HepG2 (cell line): Measurements from ENCODE around the gene FOXK2. TPM values are rescaled to one million over a fixed set of nuclear protein-coding genes. Genes with fewer than 3 reads are reported as not detected.

Experiments used
- DNMT1 ChIP-seq: sonication (generic); formaldehyde crosslinking; IDR thresholded peaks from 2 replicates; pipeline ENCODE4 v1.5.1; 2020; ENCODE audit warnings: mild to moderate bottlenecking, missing genetic modification reagents
- EEA1 ChIP-seq: sonication (generic); formaldehyde crosslinking; IDR thresholded peaks from 2 replicates; pipeline ENCODE4 v1.5.1; 2020; ENCODE audit warnings: mild to moderate bottlenecking, missing genetic modification reagents, borderline replicate concordance
- FOXO1 ChIP-seq: sonication (generic); formaldehyde crosslinking; IDR thresholded peaks from 2 replicates; pipeline ENCODE4 v1.4.0; 2020; ENCODE audit warnings: missing genetic modification reagents
- GATAD2A ChIP-seq: IDR thresholded peaks from 2 replicates; pipeline ENCODE4 v1.6.1; 2016
- HNRNPL ChIP-seq: fragments of 200-400 bp; formaldehyde crosslinking; IDR thresholded peaks from 2 replicates; pipeline ENCODE4 v1.6.1; 2017; ENCODE audit warnings: mild to moderate bottlenecking, low read depth, low read length
- HOXA7 ChIP-seq: sonication (generic); formaldehyde crosslinking; IDR thresholded peaks from 2 replicates; pipeline ENCODE4 v1.8.1; 2022; ENCODE audit warnings: mild to moderate bottlenecking, missing genetic modification reagents, moderate library complexity
- IKZF4 ChIP-seq: sonication (generic); formaldehyde crosslinking; IDR thresholded peaks from 2 replicates; pipeline ENCODE4 v1.5.1; 2020; ENCODE audit warnings: borderline replicate concordance, mild to moderate bottlenecking, low read depth, missing genetic modification reagents; ENCODE audit errors: not compliant biosample characterization
- KAT7 ChIP-seq: IDR thresholded peaks from 2 replicates; pipeline ENCODE4 v1.6.1; 2018; ENCODE audit warnings: borderline replicate concordance, missing compliant biosample characterization
- MATR3 ChIP-seq: sonication (generic); formaldehyde crosslinking; IDR thresholded peaks from 2 replicates; pipeline ENCODE4 v1.4.0; 2020; ENCODE audit warnings: missing genetic modification reagents
- PHF21A ChIP-seq: sonication (generic); formaldehyde crosslinking; IDR thresholded peaks from 2 replicates; pipeline ENCODE4 v1.5.0; 2020; ENCODE audit warnings: mild to moderate bottlenecking, missing genetic modification reagents
- PPARG ChIP-seq: conservative IDR thresholded peaks from 2 replicates; pipeline ENCODE4 v1.6.1; 2016; ENCODE audit warnings: missing biosample characterization, missing genetic modification reagents
- RAD21 ChIP-seq: fragments of 450-650 bp; formaldehyde crosslinking; IDR thresholded peaks from 2 replicates; pipeline ENCODE4 v1.5.0; 2020; ENCODE audit warnings: mild to moderate bottlenecking
- SAP130 ChIP-seq: IDR thresholded peaks from 2 replicates; pipeline ENCODE4 v1.6.1; 2016; ENCODE audit warnings: low read depth
- ZFX ChIP-seq: sonication (generic); formaldehyde crosslinking; IDR thresholded peaks from 2 replicates; pipeline ENCODE4 v1.4.0; 2020; ENCODE audit warnings: mild to moderate bottlenecking, low read depth, missing genetic modification reagents, moderate library complexity
- ZNF160 ChIP-seq: sonication (generic); formaldehyde crosslinking; IDR thresholded peaks from 2 replicates; pipeline ENCODE4 v1.8.0; 2022; ENCODE audit warnings: mild to moderate bottlenecking, inconsistent platforms, missing genetic modification reagents
- ZNF30 ChIP-seq: sonication (generic); formaldehyde crosslinking; IDR thresholded peaks from 2 replicates; pipeline ENCODE4 v1.5.0; 2020; ENCODE audit warnings: mild to moderate bottlenecking, missing genetic modification reagents
- ZNF335 ChIP-seq: sonication (generic); formaldehyde crosslinking; IDR thresholded peaks from 2 replicates; pipeline ENCODE4 v1.4.0; 2020; ENCODE audit warnings: missing genetic modification reagents
- polyA plus RNA-seq, 8 experiments: library from polyadenylated mRNA; depleted of rRNA in 3 of 8; stranded (reverse) in 7 of 8; unstranded in 1 of 8; fragments of >200 nt; fragmentation: Illumina TruSeq in 4 of 8; extraction: Trizol in 4 of 8; gene quantifications; 2 replicates each; pipeline versions ENCODE4 v1.2.1 to v1.2.3, GENCODE V29; 2011 to 2016; ENCODE audit warnings: low read depth in 4 of 8, missing spikeins in 1 of 8, mixed read lengths in 1 of 8; ENCODE audit not compliant: insufficient read depth in 1 of 8
- total RNA-seq, 5 experiments: library from RNA; depleted of rRNA; stranded (reverse); fragments of >200 nt; fragmentation: Illumina TruSeq; extraction: Trizol; gene quantifications; 2 replicates each; pipeline ENCODE4 v1.2.3, GENCODE V29; 2016; ENCODE audit warnings: low read depth in 1 of 5
- TF ChIP-seq, protein P1 (sequence below): IDR thresholded peaks from 2 replicates; pipeline ENCODE4 v1.6.1; 2018; ENCODE audit warnings: missing genetic modification reagents
- TF ChIP-seq, protein P2 (sequence below), 2 experiments: IDR thresholded peaks; 2 replicates each; pipeline ENCODE4 v1.6.1; 2011 to 2012; ENCODE audit warnings: low read length in 2 of 2, borderline replicate concordance in 1 of 2, low read depth in 1 of 2, mild to moderate bottlenecking in 1 of 2, moderate library complexity in 1 of 2
- TF ChIP-seq, protein P3 (sequence below): sonication (generic); formaldehyde crosslinking; IDR thresholded peaks from 2 replicates; pipeline ENCODE4 v1.5.1; 2020; ENCODE audit warnings: mild to moderate bottlenecking, missing genetic modification reagents, moderate library complexity
- TF ChIP-seq, protein P4 (sequence below): sonication (generic); formaldehyde crosslinking; IDR thresholded peaks from 2 replicates; pipeline ENCODE4 v1.8.1; 2023; ENCODE audit warnings: mild to moderate bottlenecking, missing genetic modification reagents

Gene FOXK2
- total and polyA plus RNA-seq, 2 of the 13 experiments (the other 11 are each of a cell fraction or from before 2014, with no cell fraction given) = 67.1 to 67.2 TPM

DNA sequence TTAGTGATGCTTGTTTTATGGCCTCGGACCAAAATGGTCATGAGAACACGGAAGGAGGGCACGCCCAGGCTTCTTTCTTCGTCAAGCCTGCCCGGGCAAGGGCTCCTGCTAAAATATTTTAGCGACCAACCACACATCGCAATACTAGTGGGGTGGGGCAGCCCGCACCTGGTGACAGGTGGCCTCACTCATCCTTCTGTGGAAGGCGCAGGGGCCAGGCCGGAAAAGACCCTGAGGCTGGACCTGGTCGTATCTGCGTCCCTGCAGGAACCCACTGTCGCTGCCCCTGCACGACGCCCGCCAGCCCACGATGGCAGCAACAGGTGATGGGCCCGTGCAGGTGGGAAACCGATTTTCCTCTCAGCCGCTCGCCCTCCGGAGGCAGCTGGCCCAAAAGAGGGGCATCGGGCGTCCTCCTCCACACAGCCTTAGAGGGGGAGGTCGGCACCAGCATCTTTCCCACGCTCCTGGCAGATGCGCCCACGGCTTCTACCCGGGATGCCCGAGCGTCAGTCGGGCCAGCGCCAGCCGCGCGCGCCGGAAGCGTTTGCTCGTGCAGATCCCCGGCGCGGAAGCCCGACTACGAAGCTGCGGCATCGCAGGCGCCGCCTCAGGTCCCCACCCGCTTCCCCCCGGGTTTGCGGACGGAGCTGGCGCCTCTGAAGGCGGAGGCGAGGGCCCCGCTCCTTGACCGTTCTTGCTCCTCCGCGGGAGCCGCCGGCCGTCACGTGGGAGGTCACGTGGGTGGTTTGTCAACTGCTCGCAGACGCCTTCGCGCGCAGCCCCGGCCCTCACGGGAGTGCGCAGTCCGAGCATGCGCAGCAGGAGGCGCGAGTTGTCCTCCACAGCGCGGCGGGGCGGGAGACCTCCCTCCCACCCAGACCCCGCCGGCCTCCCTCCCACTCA is 22.8 kb upstream of the FOXK2 start (continued):
- TF ChIP-seq FOXO1 (CRISPR knock-in tag) (no peak), IKZF4 (CRISPR knock-in tag) (peak; percentile 42), HOXA7 (no peak), HNRNPL (0 out of 2 replicates have a peak, but pooled peaks have one; percentile 72), GATAD2A (CRISPR knock-in tag) (no peak), ZNF160 (CRISPR knock-in tag) (no peak), EEA1 (CRISPR knock-in tag) (0 out of 2 replicates have a peak, but pooled peaks have one; percentile 24), ZNF335 (no peak), PPARG (CRISPR knock-in tag) (no peak), DNMT1 (CRISPR knock-in tag) (no peak), KAT7 (CRISPR knock-in tag) (no peak), RAD21 (CRISPR knock-in tag) (no peak), ZFX (CRISPR knock-in tag) (no peak), ZNF30 (no peak), PHF21A (no peak), MATR3 (CRISPR knock-in tag) (no peak), SAP130 (no peak)
- TF ChIP-seq, protein P1, sequence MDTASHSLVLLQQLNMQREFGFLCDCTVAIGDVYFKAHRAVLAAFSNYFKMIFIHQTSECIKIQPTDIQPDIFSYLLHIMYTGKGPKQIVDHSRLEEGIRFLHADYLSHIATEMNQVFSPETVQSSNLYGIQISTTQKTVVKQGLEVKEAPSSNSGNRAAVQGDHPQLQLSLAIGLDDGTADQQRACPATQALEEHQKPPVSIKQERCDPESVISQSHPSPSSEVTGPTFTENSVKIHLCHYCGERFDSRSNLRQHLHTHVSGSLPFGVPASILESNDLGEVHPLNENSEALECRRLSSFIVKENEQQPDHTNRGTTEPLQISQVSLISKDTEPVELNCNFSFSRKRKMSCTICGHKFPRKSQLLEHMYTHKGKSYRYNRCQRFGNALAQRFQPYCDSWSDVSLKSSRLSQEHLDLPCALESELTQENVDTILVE (CRISPR knock-in tag) = no peak
- TF ChIP-seq, protein P2, sequence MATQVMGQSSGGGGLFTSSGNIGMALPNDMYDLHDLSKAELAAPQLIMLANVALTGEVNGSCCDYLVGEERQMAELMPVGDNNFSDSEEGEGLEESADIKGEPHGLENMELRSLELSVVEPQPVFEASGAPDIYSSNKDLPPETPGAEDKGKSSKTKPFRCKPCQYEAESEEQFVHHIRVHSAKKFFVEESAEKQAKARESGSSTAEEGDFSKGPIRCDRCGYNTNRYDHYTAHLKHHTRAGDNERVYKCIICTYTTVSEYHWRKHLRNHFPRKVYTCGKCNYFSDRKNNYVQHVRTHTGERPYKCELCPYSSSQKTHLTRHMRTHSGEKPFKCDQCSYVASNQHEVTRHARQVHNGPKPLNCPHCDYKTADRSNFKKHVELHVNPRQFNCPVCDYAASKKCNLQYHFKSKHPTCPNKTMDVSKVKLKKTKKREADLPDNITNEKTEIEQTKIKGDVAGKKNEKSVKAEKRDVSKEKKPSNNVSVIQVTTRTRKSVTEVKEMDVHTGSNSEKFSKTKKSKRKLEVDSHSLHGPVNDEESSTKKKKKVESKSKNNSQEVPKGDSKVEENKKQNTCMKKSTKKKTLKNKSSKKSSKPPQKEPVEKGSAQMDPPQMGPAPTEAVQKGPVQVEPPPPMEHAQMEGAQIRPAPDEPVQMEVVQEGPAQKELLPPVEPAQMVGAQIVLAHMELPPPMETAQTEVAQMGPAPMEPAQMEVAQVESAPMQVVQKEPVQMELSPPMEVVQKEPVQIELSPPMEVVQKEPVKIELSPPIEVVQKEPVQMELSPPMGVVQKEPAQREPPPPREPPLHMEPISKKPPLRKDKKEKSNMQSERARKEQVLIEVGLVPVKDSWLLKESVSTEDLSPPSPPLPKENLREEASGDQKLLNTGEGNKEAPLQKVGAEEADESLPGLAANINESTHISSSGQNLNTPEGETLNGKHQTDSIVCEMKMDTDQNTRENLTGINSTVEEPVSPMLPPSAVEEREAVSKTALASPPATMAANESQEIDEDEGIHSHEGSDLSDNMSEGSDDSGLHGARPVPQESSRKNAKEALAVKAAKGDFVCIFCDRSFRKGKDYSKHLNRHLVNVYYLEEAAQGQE (IDR thresholded peaks at IDR 0.05; ENCODE audit: borderline replicate concordance in 1 of 2, low read depth in 1 of 2, low read length in 2 of 2) = no peak
- TF ChIP-seq, protein P3, sequence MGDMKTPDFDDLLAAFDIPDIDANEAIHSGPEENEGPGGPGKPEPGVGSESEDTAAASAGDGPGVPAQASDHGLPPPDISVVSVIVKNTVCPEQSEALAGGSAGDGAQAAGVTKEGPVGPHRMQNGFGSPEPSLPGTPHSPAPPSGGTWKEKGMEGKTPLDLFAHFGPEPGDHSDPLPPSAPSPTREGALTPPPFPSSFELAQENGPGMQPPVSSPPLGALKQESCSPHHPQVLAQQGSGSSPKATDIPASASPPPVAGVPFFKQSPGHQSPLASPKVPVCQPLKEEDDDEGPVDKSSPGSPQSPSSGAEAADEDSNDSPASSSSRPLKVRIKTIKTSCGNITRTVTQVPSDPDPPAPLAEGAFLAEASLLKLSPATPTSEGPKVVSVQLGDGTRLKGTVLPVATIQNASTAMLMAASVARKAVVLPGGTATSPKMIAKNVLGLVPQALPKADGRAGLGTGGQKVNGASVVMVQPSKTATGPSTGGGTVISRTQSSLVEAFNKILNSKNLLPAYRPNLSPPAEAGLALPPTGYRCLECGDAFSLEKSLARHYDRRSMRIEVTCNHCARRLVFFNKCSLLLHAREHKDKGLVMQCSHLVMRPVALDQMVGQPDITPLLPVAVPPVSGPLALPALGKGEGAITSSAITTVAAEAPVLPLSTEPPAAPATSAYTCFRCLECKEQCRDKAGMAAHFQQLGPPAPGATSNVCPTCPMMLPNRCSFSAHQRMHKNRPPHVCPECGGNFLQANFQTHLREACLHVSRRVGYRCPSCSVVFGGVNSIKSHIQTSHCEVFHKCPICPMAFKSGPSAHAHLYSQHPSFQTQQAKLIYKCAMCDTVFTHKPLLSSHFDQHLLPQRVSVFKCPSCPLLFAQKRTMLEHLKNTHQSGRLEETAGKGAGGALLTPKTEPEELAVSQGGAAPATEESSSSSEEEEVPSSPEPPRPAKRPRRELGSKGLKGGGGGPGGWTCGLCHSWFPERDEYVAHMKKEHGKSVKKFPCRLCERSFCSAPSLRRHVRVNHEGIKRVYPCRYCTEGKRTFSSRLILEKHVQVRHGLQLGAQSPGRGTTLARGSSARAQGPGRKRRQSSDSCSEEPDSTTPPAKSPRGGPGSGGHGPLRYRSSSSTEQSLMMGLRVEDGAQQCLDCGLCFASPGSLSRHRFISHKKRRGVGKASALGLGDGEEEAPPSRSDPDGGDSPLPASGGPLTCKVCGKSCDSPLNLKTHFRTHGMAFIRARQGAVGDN (CRISPR knock-in tag) = peak; percentile 68
- TF ChIP-seq, protein P4, sequence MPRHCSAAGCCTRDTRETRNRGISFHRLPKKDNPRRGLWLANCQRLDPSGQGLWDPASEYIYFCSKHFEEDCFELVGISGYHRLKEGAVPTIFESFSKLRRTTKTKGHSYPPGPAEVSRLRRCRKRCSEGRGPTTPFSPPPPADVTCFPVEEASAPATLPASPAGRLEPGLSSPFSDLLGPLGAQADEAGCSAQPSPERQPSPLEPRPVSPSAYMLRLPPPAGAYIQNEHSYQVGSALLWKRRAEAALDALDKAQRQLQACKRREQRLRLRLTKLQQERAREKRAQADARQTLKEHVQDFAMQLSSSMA (CRISPR knock-in tag) = no peak
